Endothelial cell of umbilical vein (primary cell): ENCODE measurements around the gene ARID1B.

Experiments
- EZH2 ChIP-seq: IDR thresholded peaks from 2 replicates; pipeline ENCODE4 v1.6.1; 2012; ENCODE audit warnings: borderline replicate concordance, low read depth, mild to moderate bottlenecking, moderate library complexity, low read length, inconsistent platforms; ENCODE audit not compliant: severe bottlenecking
- FOS ChIP-seq: IDR thresholded peaks from 2 replicates; pipeline ENCODE4 v1.6.1; 2011; ENCODE audit warnings: mild to moderate bottlenecking, low read length, moderate library complexity, borderline replicate concordance; ENCODE audit not compliant: insufficient read depth
- MAX ChIP-seq: IDR thresholded peaks from 2 replicates; pipeline ENCODE4 v1.6.1; 2011; ENCODE audit not compliant: insufficient read depth, insufficient read length
- MYC ChIP-seq: IDR thresholded peaks from one replicate; pipeline ENCODE4 v1.6.1; 2011; ENCODE audit warnings: mild to moderate bottlenecking, low read depth, low read length
- POLR2A ChIP-seq: IDR thresholded peaks from 2 replicates; pipeline ENCODE4 v1.6.1; 2012; ENCODE audit warnings: low read depth, mild to moderate bottlenecking, control low read depth, low read length
- POLR2AphosphoS5 ChIP-seq: IDR thresholded peaks from 2 replicates; pipeline ENCODE4 v1.6.1; 2012; ENCODE audit warnings: low read depth, mild to moderate bottlenecking, control low read depth, low read length, moderate library complexity; ENCODE audit not compliant: insufficient read depth
- TF ChIP-seq, protein P1 (sequence below), 2 donors: IDR thresholded peaks; 1 replicate in 1 of 2; 2 replicates in 1 of 2; pipeline ENCODE4 v1.5.1; 2011; ENCODE audit warnings: low read length in 2 of 2, mild to moderate bottlenecking in 2 of 2, moderate library complexity in 2 of 2, control low read depth in 1 of 2, inconsistent platforms in 1 of 2, low read depth in 1 of 2; ENCODE audit not compliant: insufficient read depth in 1 of 2; ENCODE audit errors: extremely low read depth in 1 of 2

DNA sequence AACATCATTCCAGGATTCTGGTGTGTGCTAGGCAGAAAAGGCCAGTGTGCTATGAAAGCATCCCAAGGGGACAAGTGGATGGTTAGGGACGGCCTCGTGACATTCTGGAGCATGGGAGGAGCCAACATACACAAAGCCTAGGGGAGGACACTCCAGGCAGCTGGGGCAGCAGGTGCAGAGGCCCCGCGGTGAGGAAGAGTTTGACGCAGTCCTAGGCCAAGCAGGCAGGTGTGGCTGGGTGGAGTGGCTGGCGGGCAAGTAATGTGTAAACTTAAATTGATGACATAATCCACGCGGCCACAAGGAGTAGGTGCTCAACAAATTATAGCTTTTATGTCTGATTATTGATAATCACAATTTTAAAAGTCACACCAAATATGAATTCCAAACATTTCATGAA lies 452.5 kb downstream of the ARID1B start:
- TF ChIP-seq, protein P1, sequence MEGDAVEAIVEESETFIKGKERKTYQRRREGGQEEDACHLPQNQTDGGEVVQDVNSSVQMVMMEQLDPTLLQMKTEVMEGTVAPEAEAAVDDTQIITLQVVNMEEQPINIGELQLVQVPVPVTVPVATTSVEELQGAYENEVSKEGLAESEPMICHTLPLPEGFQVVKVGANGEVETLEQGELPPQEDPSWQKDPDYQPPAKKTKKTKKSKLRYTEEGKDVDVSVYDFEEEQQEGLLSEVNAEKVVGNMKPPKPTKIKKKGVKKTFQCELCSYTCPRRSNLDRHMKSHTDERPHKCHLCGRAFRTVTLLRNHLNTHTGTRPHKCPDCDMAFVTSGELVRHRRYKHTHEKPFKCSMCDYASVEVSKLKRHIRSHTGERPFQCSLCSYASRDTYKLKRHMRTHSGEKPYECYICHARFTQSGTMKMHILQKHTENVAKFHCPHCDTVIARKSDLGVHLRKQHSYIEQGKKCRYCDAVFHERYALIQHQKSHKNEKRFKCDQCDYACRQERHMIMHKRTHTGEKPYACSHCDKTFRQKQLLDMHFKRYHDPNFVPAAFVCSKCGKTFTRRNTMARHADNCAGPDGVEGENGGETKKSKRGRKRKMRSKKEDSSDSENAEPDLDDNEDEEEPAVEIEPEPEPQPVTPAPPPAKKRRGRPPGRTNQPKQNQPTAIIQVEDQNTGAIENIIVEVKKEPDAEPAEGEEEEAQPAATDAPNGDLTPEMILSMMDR (IDR thresholded peaks at IDR 0.05; ENCODE audit: extremely low read depth in 1 of 2, insufficient read depth in 1 of 2, low read depth in 1 of 2, low read length in 2 of 2), result no peak
- no peak for TF ChIP-seq POLR2A
- no peak for TF ChIP-seq EZH2
- no peak for TF ChIP-seq MYC
- no peak for TF ChIP-seq POLR2AphosphoS5
- no peak for TF ChIP-seq FOS
- no peak for TF ChIP-seq MAX
